MCF 10A (cell line): ENCODE data around the gene SPINK7. TPM values are rescaled to one million over a fixed set of nuclear protein-coding genes. Genes with fewer than 3 reads are reported as not detected.

ENCODE experiments used
- BruUV-seq: library from RNA; stranded (reverse); fragments of 400-500 nt; replicated peaks from 2 replicates; lab custom pipeline; 2021; lab: Mats Ljungman, UMichigan
- CTCF ChIA-PET: fragments of 300-600 bp; sonication (Branson Sonifier 250); formaldehyde crosslinking; extraction: SDS; loops from one replicate; lab custom pipeline; 2021; ENCODE audit warnings: antibody characterized with exemption, inconsistent platforms; lab: Yijun Ruan, JAX
- POLR2A ChIA-PET: fragments of 300-600, 350-650 bp; sonication (Branson Sonifier 250); formaldehyde crosslinking; extraction: SDS; loops from one replicate; lab custom pipeline; 2020; ENCODE audit warnings: antibody characterized with exemption, inconsistent platforms; lab: Yijun Ruan, JAX
- DNase-seq: peaks from one replicate; pipeline ENCODE4 v3.0.0-alpha.2; 2018; ENCODE audit not compliant: unreplicated experiment
- H3K27ac Mint-ChIP-seq: one replicate; pipeline ENCODE4 v1.8.0; 2022; ENCODE audit warnings: mild to moderate bottlenecking, low read depth, mixed read lengths; ENCODE audit not compliant: unreplicated experiment
- H3K27me3 Mint-ChIP-seq: one replicate; pipeline ENCODE4 v1.8.0; 2022; ENCODE audit warnings: mixed read lengths; ENCODE audit not compliant: insufficient read depth, unreplicated experiment
- H3K36me3 Mint-ChIP-seq: one replicate; pipeline ENCODE4 v1.8.0; 2022; ENCODE audit warnings: mild to moderate bottlenecking, moderate library complexity, mixed read lengths; ENCODE audit not compliant: insufficient read depth, unreplicated experiment
- H3K4me1 Mint-ChIP-seq: one replicate; pipeline ENCODE4 v1.8.0; 2022; ENCODE audit warnings: mixed read lengths; ENCODE audit not compliant: insufficient read depth, unreplicated experiment
- H3K4me3 Mint-ChIP-seq: one replicate; pipeline ENCODE4 v1.8.0; 2022; ENCODE audit warnings: mild to moderate bottlenecking, moderate library complexity, mixed read lengths; ENCODE audit not compliant: unreplicated experiment
- H3K9me3 Mint-ChIP-seq: one replicate; pipeline ENCODE4 v1.8.0; 2022; ENCODE audit warnings: mixed read lengths; ENCODE audit not compliant: unreplicated experiment
- intact Hi-C: fragments of 100-400 bp; cut with micrococcal nuclease; formaldehyde crosslinking; loops from 2 replicates; pipeline ENCODE4 v1.14.1; 2022
- total RNA-seq: library from RNA; stranded (reverse); gene quantifications from 2 replicates; pipeline ENCODE4 v1.2.3, GENCODE V29; 2022
- TF ChIP-seq, protein P1 (sequence below): fragments of 200-600 bp; IDR thresholded peaks from one replicate; pipeline ENCODE4 v1.8.0; 2022; ENCODE audit warnings: antibody characterized with exemption, mild to moderate bottlenecking; ENCODE audit not compliant: unreplicated experiment

SPINK7 gene
- total RNA-seq, 1 experiment from 2014 or later: not detected

- Mint-ChIP-seq H3K27me3 (no peaks in the 10 kb centered on the region), H3K4me1 (peaks cover 19% of the 10 kb centered on the region), H3K4me3 (no peak overlapping the region), H3K36me3 (no peaks in the 10 kb centered on the region), H3K27ac (peak overlapping the region; percentile 73), H3K9me3 (peaks cover 12% of the 10 kb centered on the region)
- BruUV-seq: no TSS peak
- CTCF ChIA-PET: interaction anchor here (0.5 to 2.0 kb wide), 5 partner anchors 32 to 1741 kb away, joined by 3 to 13 read pairs (median 4); no protein-coding TSS in a partner anchor
- DNase-seq: no peak
- TF ChIP-seq, protein P1, sequence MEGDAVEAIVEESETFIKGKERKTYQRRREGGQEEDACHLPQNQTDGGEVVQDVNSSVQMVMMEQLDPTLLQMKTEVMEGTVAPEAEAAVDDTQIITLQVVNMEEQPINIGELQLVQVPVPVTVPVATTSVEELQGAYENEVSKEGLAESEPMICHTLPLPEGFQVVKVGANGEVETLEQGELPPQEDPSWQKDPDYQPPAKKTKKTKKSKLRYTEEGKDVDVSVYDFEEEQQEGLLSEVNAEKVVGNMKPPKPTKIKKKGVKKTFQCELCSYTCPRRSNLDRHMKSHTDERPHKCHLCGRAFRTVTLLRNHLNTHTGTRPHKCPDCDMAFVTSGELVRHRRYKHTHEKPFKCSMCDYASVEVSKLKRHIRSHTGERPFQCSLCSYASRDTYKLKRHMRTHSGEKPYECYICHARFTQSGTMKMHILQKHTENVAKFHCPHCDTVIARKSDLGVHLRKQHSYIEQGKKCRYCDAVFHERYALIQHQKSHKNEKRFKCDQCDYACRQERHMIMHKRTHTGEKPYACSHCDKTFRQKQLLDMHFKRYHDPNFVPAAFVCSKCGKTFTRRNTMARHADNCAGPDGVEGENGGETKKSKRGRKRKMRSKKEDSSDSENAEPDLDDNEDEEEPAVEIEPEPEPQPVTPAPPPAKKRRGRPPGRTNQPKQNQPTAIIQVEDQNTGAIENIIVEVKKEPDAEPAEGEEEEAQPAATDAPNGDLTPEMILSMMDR: no peak
- intact Hi-C loops: no loop called here
- POLR2A ChIA-PET: interaction anchor here (0.6 to 1.1 kb wide), 3 partner anchors 20 to 388 kb away, joined by 3 to 4 read pairs (median 3); no protein-coding TSS in a partner anchor
Measured at GRCh38 chr5:148342371-148343045, 30.3 kb downstream of the SPINK7 start.

- intact Hi-C loops: no loop called here
- Mint-ChIP-seq H3K4me3 (no peak overlapping the region), H3K27ac (peak overlapping the region; percentile 73), H3K4me1 (peaks cover 19% of the 10 kb centered on the region), H3K27me3 (no peaks in the 10 kb centered on the region), H3K36me3 (no peaks in the 10 kb centered on the region), H3K9me3 (peaks cover 12% of the 10 kb centered on the region)
- TF ChIP-seq, protein P1: no peak
- BruUV-seq: no TSS peak
- CTCF ChIA-PET: interaction anchor here (0.5 to 2.0 kb wide), 5 partner anchors 31 to 1741 kb away, joined by 3 to 13 read pairs (median 4); no protein-coding TSS in a partner anchor
- DNase-seq: peak; percentile 82
- POLR2A ChIA-PET: interaction anchor here (0.9 kb wide), 1 partner anchor 20 kb away, joined by 3 read pairs; no protein-coding TSS in a partner anchor
Measured at GRCh38 chr5:148343046-148343407, 30.8 kb downstream of the SPINK7 start.

- H3K4me3 Mint-ChIP-seq: no peak overlapping the region
- POLR2A ChIA-PET: no interaction called here
- TF ChIP-seq, protein P1: no peak
- peak overlapping the region; percentile 73 for H3K27ac Mint-ChIP-seq
- H3K9me3 Mint-ChIP-seq: peaks cover 12% of the 10 kb centered on the region
- DNase-seq: no peak
- H3K27me3 Mint-ChIP-seq: no peaks in the 10 kb centered on the region
- no TSS peak for BruUV-seq
- intact Hi-C loops: no loop called here
- CTCF ChIA-PET: interaction anchor here (1.5 kb wide), 1 partner anchor 31 kb away, joined by 9 read pairs; no protein-coding TSS in a partner anchor
- peaks cover 19% of the 10 kb centered on the region for H3K4me1 Mint-ChIP-seq
- no peaks in the 10 kb centered on the region for H3K36me3 Mint-ChIP-seq
Measured at GRCh38 chr5:148343603-148344487, 31.6 kb downstream of the SPINK7 start.

DNA sequence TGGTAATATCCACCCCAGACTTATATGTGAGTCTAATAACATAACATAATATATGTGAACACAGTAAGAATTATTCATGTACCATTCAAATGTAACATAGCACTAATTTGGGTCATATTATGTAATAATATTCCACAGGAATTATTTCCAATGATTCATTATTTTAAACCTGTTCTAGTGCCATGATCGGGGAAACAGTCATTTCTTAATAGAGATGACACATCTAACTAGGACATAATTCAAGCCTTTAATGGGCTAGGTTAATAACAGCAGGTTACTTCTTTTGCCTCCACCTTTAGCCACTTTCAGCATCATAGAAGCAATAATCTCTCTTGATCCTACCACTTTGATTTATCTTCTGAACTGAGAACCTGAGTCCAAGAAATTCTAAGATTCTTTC, 35.5 kb downstream of the SPINK7 start:
- Mint-ChIP-seq H3K9me3 (peaks cover under 1% of the 10 kb centered on the region), H3K4me1 (peaks cover 12% of the 10 kb centered on the region), H3K27ac (no peak overlapping the region), H3K4me3 (no peak overlapping the region), H3K36me3 (no peaks in the 10 kb centered on the region), H3K27me3 (no peaks in the 10 kb centered on the region)
- POLR2A ChIA-PET: no interaction called here
- TF ChIP-seq, protein P1: no peak
- no peak for DNase-seq
- BruUV-seq: no TSS peak
- CTCF ChIA-PET: interaction anchor here (0.9 to 1.6 kb wide), 2 partner anchors 27 to 168 kb away, joined by 3 to 4 read pairs; no protein-coding TSS in a partner anchor
- intact Hi-C loops: no loop called here
